NCI-H2107 treated with DMSO at 0.1 percent for 48 hours (cell line): ENCODE results near the gene POC1B.
A peak's percentile ranks its signal among the peaks of the same experiment; 100 is the strongest.

Experiments used
- DNase-seq: peaks from one replicate; lab custom pipeline; 2025; ENCODE audit not compliant: unreplicated experiment; lab: John Stamatoyannopoulos, UW

Gene POC1B

GRCh38 chr12:89497467-89497866 is 28.4 kb downstream of the POC1B start:
- DNase-seq, result no peak

- no peak for DNase-seq
Observed at GRCh38 chr12:89497005-89497404, 28.8 kb downstream of the POC1B start.

DNA sequence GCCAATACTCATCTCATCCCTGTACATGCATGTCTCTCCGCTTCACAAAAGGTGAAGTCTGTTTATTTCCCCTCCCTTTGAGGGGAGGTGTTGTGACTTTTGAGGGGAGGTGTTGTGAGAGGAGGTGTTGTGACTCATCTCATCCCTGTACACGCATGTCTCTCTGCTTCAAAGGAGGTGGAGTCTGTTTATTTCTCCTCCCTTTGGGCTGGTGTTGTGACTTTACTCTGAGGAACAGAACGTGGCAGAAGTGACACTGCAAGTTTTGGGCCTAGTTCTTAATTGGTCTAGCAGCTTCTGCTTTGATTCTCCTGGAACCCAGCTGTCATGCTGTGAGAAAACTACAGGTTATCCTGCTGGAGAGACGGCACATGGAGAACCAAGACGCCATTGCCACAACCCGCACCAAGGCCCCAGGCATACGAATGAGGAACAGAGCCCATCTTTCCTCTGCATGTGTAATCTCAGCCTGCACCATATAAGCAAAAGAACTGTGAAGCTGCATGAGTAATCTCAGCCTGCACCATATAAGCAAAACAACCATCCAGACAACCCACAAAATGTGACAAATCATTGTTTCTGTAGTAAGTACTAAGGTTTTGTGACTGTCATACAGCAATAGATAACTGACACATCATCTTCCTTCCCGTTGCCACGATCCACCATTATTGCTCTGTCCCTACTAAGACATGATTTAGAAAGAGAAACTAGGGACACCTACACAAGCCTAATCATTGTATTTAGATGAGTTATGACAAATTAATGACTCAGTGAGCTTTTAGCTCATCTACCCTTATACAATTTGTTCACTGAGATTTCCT is 31.2 kb downstream of the POC1B start:
- no peak for DNase-seq

GRCh38 chr12:89493670-89494302 is 32.1 kb downstream of the POC1B start:
- no peak for DNase-seq

DNA sequence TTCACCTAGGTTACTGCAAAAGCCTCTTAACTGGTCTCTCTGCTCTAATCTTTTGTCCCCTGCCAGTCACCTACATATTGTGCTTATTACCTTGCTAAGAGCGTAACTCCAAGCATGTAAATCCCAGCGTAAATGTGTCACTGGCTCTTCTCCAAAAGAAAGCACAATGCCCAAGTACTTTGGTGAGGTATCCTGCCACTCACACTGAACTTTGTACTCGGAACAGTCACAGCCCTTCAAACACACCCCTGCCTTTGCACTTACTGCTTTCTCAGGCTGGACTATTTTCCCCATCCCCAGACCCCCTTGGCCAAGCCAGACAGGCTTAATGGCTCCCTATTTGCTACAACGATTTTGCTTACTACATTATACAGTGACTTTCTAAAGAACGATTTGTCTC is 33.0 kb downstream of the POC1B start:
- DNase-seq, result no peak

- DNase-seq, result no peak
Observed at GRCh38 chr12:89490922-89491321, 34.9 kb downstream of the POC1B start.

DNA sequence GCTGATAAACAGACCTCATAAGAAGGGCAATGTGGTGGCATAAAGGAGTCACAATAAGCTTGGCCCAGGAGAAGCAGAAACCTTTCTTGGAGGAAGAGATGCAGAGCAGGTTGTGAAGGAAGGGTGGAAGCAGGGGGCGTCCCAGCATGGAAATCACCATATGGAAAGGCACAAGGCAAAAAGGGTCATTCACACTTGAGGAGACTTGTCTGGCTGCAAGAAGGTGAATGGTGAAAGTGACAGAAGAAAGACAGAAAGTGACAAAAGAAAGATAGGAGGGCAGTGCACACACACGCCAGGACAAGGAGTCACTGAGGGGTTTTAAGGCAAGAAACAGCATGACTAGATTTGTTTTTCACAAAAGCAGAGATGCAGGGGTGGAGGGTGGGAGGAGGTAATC is 39.6 kb downstream of the POC1B start:
- DNase-seq, result no peak

GRCh38 chr12:89484470-89484869 is 41.4 kb downstream of the POC1B start:
- DNase-seq, result no peak

DNA sequence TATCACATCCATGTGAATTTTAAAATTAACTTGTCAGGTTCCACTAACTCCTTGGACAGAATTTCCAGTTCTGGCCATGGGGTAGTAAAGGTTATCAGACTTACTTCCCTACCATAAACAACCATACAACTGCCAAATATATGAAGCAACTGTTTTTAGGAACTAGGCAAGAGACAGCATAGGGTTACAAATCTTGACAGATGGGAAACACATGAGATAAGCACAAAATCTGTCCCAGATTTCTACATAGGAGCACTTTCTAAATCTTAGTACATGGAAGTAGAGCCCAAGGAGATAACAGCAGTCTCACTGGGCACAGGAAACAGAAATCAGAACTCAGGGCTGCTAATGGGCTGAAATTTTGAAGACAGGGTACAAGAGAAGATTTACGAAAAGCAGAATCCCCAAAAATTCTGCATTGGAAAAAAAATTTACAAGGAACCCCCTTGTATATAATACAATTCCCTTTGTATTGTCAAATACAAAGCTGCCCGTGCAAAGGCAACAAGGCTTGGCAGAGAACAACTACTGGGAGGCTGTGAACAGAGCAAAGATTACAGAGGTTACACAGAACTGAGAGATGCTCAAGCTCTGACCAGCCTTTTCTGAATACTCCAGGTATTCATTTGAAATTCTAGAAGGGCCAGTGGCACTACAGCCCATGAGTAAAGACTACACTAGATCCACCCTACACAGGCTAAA is 44.5 kb downstream of the POC1B start:
- no peak for DNase-seq

GRCh38 chr12:89479982-89480381 is 45.9 kb downstream of the POC1B start:
- DNase-seq, result no peak

- no peak for DNase-seq
Observed at GRCh38 chr12:89477633-89478279, 48.1 kb downstream of the POC1B start.

- no peak for DNase-seq
Observed at GRCh38 chr12:89476904-89477595, 48.8 kb downstream of the POC1B start.

DNA sequence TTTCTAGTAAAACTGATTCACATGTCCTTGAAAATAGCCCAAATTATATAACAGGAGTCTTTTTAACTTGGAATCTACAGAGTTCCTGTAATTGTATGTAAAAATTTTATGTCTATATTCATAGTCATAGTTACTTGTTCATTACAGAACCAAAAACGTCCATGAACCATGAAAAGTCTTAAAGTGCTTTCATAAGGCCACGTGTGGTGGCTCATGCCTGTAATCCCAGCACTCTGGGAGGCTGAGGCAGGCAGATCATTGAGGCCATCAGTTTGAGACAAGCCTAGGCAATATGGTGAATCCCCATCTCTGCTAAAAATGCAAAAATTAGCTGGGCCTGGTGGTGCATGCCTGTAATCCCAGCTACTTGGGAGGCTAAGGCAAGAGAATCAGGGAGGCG is 49.6 kb downstream of the POC1B start:
- no peak for DNase-seq

- DNase-seq, result no peak
Observed at GRCh38 chr12:89475203-89475990, 50.5 kb downstream of the POC1B start.

- no peak for DNase-seq
Observed at GRCh38 chr12:89474615-89475014, 51.2 kb downstream of the POC1B start.

- DNase-seq, result no peak
Observed at GRCh38 chr12:89472508-89472907, 53.3 kb downstream of the POC1B start.

DNA sequence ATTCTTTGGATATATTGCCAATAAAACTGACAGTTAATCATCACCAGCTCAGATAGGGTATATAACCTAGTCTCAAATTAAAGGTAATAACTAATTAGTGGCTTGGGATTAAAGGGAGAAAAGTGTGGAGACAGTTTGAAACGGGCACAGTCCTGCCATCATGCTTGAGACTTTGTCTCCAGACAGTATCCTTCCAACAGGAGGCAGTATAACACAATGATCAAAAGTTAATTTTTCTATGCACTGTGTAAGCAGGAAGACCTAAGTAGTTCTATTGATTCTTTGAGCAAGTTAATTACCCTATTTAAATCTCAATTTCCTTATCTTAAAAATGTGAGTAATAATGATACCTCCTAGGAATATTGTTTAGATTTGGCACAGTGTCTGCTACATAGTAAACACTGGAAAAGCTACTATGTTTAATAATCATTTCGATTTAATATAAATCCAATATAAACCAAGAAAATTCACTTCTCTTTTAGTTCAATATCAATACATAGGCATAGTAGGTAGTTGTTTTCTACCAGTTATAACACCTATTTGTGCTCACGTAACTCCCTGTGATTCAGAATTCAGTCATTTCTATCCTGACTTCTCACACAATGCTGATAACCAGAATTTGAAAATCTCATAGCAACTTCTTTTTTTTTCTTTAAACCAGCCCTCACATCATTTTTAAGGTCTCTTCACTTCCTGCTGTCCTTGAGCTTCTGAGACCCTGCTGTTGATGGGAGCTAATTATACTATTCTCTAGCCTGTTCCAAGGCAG is 54.9 kb downstream of the POC1B start:
- peak; percentile 15 for DNase-seq

- no peak for DNase-seq
Observed at GRCh38 chr12:89469361-89469760, 56.5 kb downstream of the POC1B start.

DNA sequence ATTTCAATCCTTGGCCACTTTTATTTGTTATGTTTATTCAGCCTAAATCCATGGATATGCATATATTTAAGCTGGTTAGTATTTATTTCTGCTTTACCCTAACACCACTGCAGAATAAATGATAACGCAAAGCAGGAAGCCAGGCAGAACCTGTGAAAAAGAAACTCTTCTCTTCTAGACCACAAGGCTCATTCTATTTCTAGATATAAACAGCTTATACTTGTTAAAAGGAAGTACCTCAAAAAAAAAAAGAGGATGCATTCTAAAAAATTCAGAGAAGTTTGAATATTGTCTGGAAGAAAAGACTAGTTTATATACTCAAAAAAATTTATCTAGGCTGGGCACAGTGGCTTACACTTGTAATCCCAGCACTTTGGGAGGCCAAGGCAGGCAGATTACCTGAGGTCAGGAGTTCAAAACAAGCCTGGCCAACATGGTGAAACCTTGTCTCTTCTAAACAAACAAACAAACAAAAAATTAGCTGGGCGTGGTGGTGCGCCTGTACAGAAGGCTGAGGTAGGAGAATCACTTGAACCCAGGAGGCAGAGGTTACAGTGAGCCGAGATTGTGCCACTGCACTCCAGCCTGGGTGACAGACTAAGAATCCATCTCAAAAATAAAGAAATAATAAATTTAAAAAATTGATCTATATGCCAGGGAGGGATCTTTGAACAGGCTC is 57.1 kb downstream of the POC1B start:
- no peak for DNase-seq
